SK-N-SH treated with all-trans-retinoic acid at 6 μM for 48 hours (cell line): ENCODE results near the gene CDYL.

Source experiments
- ARNTL ChIP-seq: fragments of 450-650 bp; formaldehyde crosslinking; IDR thresholded peaks from 2 replicates; pipeline ENCODE4 v1.5.0; 2020; ENCODE audit warnings: low read depth, mild to moderate bottlenecking, moderate library complexity, borderline replicate concordance
- BACH2 ChIP-seq: fragments of 250-450 bp; sonication (Bioruptor Pico); IDR thresholded peaks from 2 replicates; pipeline ENCODE4 v1.9.0; 2021; ENCODE audit warnings: mild to moderate bottlenecking, borderline replicate concordance
- CSRNP3 ChIP-seq: fragments of 250-450 bp; sonication (Bioruptor Pico); IDR thresholded peaks from 2 replicates; pipeline ENCODE4 v1.5.1; 2021; ENCODE audit warnings: mild to moderate bottlenecking, moderate library complexity
- ESRRG ChIP-seq: fragments of 250-450 bp; sonication (Bioruptor Pico); IDR thresholded peaks from 2 replicates; pipeline ENCODE4 v1.6.1; 2021; ENCODE audit warnings: mild to moderate bottlenecking
- PPARA ChIP-seq: fragments of 250-450 bp; sonication (Bioruptor Pico); IDR thresholded peaks from 2 replicates; pipeline ENCODE4 v1.5.0; 2020; ENCODE audit warnings: mild to moderate bottlenecking, borderline replicate concordance
- RARB ChIP-seq: fragments of 250-450 bp; sonication (Bioruptor Pico); IDR thresholded peaks from 2 replicates; pipeline ENCODE4 v1.8.0; 2021; ENCODE audit warnings: mild to moderate bottlenecking, moderate library complexity
- TCF4 ChIP-seq: fragments of 250-450 bp; sonication (Bioruptor Pico); IDR thresholded peaks from 2 replicates; pipeline ENCODE4 v1.8.0; 2021; ENCODE audit warnings: mild to moderate bottlenecking, moderate library complexity, borderline replicate concordance
- TOX ChIP-seq: fragments of 250-450 bp; sonication (Bioruptor Pico); IDR thresholded peaks from 2 replicates; pipeline ENCODE4 v1.8.0; 2021; ENCODE audit warnings: mild to moderate bottlenecking, moderate library complexity, borderline replicate concordance
- ZFP3 ChIP-seq: fragments of 250-450 bp; sonication (Bioruptor Pico); IDR thresholded peaks from 2 replicates; pipeline ENCODE4 v1.5.0; 2020; ENCODE audit warnings: mild to moderate bottlenecking, moderate library complexity
- ZFP30 ChIP-seq: fragments of 450-650 bp; formaldehyde crosslinking; IDR thresholded peaks from 2 replicates; pipeline ENCODE4 v1.5.0; 2022; ENCODE audit warnings: mild to moderate bottlenecking, moderate library complexity
- ZNF8 ChIP-seq: fragments of 450-650 bp; formaldehyde crosslinking; IDR thresholded peaks from 2 replicates; pipeline ENCODE4 v1.5.0; 2020; ENCODE audit warnings: mild to moderate bottlenecking, moderate library complexity
- TF ChIP-seq, protein P1 (sequence below): fragments of 250-450 bp; sonication (Bioruptor Pico); IDR thresholded peaks from 2 replicates; pipeline ENCODE4 v1.8.0; 2020; ENCODE audit warnings: mild to moderate bottlenecking, moderate library complexity, borderline replicate concordance

GRCh38 chr6:4967301-4968030 is 191.3 kb downstream of the CDYL start:
- TF ChIP-seq, protein P1, sequence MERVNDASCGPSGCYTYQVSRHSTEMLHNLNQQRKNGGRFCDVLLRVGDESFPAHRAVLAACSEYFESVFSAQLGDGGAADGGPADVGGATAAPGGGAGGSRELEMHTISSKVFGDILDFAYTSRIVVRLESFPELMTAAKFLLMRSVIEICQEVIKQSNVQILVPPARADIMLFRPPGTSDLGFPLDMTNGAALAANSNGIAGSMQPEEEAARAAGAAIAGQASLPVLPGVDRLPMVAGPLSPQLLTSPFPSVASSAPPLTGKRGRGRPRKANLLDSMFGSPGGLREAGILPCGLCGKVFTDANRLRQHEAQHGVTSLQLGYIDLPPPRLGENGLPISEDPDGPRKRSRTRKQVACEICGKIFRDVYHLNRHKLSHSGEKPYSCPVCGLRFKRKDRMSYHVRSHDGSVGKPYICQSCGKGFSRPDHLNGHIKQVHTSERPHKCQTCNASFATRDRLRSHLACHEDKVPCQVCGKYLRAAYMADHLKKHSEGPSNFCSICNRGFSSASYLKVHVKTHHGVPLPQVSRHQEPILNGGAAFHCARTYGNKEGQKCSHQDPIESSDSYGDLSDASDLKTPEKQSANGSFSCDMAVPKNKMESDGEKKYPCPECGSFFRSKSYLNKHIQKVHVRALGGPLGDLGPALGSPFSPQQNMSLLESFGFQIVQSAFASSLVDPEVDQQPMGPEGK (CRISPR knock-in tag) = no peak
- no peak for TF ChIP-seq RARB (CRISPR knock-in tag)
- TF ChIP-seq TOX (CRISPR knock-in tag) = no peak
- TF ChIP-seq TCF4 (CRISPR knock-in tag) = no peak
- TF ChIP-seq ZFP30 (CRISPR knock-in tag) = no peak
- TF ChIP-seq BACH2 (CRISPR knock-in tag) = no peak
- no peak for TF ChIP-seq ZNF8 (CRISPR knock-in tag)
- TF ChIP-seq ZFP3 (CRISPR knock-in tag) = no peak
- TF ChIP-seq PPARA = no peak
- no peak for TF ChIP-seq ARNTL (CRISPR knock-in tag)
- TF ChIP-seq ESRRG (CRISPR knock-in tag) = no peak
- TF ChIP-seq CSRNP3 = no peak
